Measurements from ENCODE around the gene BIN1.

Gene BIN1, protein sequence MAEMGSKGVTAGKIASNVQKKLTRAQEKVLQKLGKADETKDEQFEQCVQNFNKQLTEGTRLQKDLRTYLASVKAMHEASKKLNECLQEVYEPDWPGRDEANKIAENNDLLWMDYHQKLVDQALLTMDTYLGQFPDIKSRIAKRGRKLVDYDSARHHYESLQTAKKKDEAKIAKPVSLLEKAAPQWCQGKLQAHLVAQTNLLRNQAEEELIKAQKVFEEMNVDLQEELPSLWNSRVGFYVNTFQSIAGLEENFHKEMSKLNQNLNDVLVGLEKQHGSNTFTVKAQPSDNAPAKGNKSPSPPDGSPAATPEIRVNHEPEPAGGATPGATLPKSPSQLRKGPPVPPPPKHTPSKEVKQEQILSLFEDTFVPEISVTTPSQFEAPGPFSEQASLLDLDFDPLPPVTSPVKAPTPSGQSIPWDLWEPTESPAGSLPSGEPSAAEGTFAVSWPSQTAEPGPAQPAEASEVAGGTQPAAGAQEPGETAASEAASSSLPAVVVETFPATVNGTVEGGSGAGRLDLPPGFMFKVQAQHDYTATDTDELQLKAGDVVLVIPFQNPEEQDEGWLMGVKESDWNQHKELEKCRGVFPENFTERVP

GRCh38 chr2:127106991-127107621 lies at the start of gene BIN1:
Gene BIN1 (minus strand): TSS chr2:127107154. CDS start chr2:127106943, 211 bp downstream.
- peak; percentile 49 to 73 for DNase-seq (ENCODE audit: low read depth in 2 of 2)

- DNase-seq (ENCODE audit: low read depth in 2 of 2): no peak
Observed at GRCh38 chr2:127155947-127156346, 49.0 kb upstream of the BIN1 start.

- no peak for DNase-seq (ENCODE audit: low read depth in 2 of 2)
Observed at GRCh38 chr2:127155028-127155581, 48.2 kb upstream of the BIN1 start.

- no peak for DNase-seq (ENCODE audit: low read depth in 2 of 2)
Observed at GRCh38 chr2:127154396-127154795, 47.4 kb upstream of the BIN1 start.

DNA sequence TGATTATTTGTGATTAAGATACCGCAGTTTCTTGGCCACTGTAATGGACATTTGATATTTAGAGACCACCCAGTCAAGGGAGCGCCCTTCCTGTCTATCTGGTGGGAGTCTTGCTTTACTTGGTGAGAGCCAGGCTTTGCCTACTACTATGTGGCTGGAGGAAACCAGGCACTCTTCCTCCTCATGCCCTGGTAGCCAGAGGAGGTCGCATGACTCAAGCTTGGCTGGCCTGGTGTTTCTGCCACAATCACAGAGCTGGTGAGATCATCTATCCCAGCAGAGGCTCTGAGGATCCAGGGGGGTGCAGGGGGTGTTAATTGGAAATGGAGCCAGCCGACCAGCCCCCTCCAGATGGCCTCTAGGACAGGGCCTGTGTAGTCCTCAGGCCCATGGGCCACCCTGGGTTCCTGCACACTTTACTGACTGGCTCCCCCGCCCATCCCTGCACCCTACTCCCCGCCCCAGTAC lies 46.8 kb upstream of the BIN1 start:
- no peak for DNase-seq (ENCODE audit: low read depth in 2 of 2)

DNA sequence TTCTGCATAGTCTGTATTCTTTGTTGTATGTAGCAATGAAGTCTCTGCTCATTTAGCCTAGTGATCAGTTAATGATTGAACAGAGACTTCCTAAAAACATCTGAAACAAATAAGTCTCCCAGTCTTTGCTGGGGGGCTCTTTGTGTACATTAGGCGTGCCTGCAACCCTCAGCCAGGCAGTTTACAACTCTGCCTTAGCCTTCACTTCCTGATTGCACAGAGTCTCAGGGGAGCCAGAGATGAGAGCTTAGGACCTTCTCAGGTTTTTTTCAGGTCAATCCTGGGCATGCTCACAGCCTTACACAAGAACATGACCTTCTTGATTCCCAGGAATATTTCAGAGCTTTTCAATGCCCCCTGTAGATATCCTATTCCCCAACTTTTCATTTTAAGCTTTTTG lies 44.0 kb upstream of the BIN1 start:
- no peak for DNase-seq (ENCODE audit: low read depth in 2 of 2)

GRCh38 chr2:127149384-127149783 lies 42.4 kb upstream of the BIN1 start:
- DNase-seq (ENCODE audit: low read depth in 2 of 2): no peak

DNA sequence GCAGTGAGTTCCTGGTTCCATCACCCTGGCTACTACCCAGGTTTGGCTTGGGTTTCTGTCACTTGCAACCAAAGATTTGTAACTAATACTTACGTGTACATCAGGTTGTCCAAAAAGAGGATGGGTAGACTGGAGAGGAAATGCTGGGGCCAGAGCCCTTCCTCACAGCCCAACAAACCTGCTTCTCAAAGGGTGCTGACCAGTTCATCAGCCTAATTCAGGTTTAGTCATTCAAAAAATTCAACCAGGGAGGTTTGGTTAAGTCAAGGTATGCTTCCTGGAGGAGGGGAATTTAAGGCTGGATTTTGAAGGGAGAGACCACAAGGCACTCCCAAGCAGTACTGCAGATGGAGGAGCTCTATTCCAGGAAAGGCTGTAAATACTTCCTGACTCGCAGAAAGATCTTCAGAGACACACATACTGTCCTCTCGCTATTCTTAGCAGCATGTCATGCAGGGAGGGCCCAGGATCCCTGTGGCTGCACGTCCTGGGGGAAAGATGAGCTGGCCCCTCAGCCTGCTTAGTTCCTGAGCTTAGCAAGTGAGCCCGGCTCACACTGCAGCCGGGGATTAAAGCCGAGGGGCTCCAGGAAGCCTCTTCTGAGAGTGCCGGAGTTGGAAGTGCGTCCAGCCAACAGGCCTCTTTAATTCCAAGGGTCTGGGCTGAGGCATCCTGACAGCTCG lies 40.0 kb upstream of the BIN1 start:
- DNase-seq (ENCODE audit: low read depth in 2 of 2): no peak

DNA sequence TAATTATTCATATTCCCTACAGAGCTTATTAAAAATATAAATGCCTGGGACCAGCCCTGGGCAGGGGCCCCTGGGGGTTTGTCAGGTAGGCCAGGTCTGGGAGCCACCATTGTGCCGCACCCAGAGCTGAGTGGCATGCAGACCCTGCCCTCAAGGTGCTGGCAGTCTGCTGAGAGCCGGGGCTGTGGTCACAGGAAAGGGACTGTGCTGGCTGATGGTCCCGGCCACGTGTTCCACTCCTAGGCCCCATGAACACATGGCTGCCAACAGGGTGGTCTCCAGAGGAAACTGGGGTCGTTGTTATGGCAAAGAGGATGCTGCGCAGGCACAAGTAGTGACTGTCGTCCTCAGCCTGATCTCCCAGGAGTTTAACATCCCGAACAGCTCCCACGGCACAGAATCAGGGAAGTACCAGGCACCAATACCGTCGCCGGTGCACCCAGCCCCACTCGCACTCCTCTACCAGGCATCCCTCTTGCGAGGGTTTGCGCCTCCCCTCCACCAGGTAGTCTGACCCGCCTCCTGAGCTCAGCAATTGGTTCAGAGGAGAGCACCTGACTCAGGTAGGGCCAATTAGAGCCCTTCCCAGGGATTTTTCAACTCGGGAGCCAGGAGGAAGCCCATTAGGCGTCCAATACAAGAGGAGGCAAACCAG lies 39.2 kb upstream of the BIN1 start:
- no peak for DNase-seq (ENCODE audit: low read depth in 2 of 2)

DNA sequence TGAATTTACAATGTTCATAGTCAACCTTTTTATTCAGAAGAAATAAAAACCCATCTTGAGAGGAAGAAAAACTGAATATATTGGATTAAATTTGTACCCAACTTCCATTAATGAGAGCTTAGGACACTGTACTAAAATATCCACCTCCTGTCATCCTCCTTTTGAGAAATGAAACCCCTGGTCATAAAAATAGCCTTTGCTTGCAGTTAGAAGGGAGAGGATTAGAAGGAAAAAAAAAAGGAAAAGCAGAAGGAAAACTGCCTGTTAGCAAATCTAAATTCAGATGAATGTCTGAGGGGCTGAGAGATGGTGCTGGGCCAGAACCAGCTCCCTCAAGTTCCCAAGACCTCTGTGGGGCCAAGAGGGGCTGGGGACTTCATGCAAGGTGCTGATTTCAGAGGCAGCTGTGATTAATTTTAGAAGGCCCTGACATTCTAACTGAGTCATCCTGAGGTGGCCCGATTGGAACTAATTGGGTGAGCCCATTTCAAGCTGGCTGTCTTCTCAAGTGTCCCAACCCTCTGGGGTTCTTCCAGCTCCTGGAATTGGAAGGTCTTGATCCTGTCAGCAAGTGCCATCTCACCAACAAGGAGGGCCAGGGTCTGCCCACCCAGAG lies 38.4 kb upstream of the BIN1 start:
- no peak for DNase-seq (ENCODE audit: low read depth in 2 of 2)

- DNase-seq (ENCODE audit: low read depth in 2 of 2): no peak
Observed at GRCh38 chr2:127143841-127144782, 37.2 kb upstream of the BIN1 start.

GRCh38 chr2:127142663-127143630 lies 36.0 kb upstream of the BIN1 start:
- no peak for DNase-seq (ENCODE audit: low read depth in 2 of 2)

GRCh38 chr2:127140538-127140937 lies 33.6 kb upstream of the BIN1 start:
- no peak for DNase-seq (ENCODE audit: low read depth in 2 of 2)

DNA sequence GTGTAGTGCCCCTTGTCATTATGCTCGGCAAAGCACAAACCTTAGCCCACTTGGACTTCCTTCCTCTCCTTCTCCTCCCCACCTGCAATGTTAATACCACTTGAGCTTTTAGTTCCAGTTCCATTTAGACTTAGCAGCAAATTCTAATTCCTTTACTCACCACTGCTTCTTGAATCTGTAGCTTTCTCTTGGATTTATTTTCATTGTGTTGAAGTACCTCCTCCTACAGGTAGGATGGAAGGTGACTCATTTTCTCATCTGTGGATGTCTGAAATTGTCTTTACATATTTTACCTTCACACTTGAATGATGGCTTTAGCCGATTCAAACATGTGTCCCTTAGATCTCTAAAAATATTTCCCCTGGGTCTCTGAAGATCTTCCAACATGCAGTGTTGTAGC lies 32.8 kb upstream of the BIN1 start:
- DNase-seq (ENCODE audit: low read depth in 2 of 2): no peak

- no peak for DNase-seq (ENCODE audit: low read depth in 2 of 2)
Observed at GRCh38 chr2:127138281-127138680, 31.3 kb upstream of the BIN1 start.

DNA sequence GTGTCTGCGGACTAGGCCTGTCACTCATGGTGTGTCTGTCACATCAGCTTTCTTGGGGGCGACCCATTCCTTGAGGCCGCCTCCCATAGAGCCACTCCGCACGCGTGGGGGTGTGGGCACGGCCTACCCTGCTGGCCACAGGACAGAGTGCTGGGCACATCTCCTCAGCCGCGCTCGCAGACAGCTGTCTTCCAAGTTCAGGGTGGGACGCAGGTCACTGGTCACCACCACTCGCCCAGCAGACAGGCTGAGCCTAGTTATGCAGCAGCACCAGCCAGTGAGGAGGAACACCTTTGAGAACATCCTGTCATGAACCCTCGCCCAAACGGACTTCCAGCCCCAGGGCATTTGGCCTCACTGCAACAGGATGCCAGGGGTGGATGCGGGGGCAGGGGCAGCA lies 30.8 kb upstream of the BIN1 start:
- DNase-seq (ENCODE audit: low read depth in 2 of 2): no peak

GRCh38 chr2:127137225-127137624 lies 30.3 kb upstream of the BIN1 start:
- no peak for DNase-seq (ENCODE audit: low read depth in 2 of 2)
